HG03280 (cell line): ENCODE measurements around the gene TMEM61.

Experiments used
- ATAC-seq: cut with Tn5 transposase; IDR thresholded peaks from one replicate; pipeline ENCODE4 v1.9.1; 2021; ENCODE audit warnings: mild to moderate bottlenecking, moderate library complexity; ENCODE audit not compliant: unreplicated experiment

TMEM61 gene

GRCh38 chr1:54984131-54984842 is 3.9 kb downstream of the TMEM61 start:
- ATAC-seq, result no peak

DNA sequence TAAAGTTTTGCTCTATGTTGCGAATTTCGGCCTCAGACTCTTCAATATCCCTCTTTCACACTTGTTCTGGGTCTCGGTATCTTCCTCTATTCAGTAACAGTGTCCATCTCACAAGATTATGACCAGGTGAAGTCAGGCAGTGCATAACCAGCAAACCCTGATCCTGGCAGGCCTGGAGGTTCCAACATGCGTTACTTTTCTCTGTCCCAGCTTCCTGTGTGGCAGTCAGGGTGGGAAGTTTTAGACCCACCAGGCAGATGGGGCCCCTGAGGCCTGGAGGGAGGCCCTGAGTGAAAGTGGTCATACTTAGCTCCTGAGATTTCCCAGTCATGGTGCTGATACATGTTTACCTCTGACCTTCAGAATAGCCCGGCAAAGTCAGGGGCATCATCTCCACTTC is 5.1 kb downstream of the TMEM61 start:
- no peak for ATAC-seq

GRCh38 chr1:54986025-54986424 is 5.6 kb downstream of the TMEM61 start:
- ATAC-seq, result no peak

DNA sequence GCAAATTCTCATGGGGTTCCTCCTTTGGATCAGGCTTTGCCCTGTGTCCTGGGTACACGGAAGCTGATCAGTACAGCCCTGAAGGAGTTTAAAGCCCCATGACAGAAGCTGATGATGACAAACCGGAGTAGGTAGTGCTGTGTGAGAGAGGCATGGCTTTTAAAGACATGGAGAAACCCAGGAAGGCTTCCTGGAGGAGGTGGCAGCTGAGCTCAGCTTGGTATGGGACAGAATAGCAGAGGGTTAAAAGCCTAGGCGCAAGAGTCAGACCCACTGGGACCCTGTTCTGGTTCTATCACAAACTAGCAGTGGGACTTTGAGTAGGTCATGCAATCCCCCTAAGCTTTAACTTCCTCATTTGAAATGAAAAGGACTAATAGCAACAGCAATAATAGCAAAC is 6.1 kb downstream of the TMEM61 start:
- ATAC-seq, result no peak

GRCh38 chr1:54987427-54987826 is 7.0 kb downstream of the TMEM61 start:
- ATAC-seq, result no peak

DNA sequence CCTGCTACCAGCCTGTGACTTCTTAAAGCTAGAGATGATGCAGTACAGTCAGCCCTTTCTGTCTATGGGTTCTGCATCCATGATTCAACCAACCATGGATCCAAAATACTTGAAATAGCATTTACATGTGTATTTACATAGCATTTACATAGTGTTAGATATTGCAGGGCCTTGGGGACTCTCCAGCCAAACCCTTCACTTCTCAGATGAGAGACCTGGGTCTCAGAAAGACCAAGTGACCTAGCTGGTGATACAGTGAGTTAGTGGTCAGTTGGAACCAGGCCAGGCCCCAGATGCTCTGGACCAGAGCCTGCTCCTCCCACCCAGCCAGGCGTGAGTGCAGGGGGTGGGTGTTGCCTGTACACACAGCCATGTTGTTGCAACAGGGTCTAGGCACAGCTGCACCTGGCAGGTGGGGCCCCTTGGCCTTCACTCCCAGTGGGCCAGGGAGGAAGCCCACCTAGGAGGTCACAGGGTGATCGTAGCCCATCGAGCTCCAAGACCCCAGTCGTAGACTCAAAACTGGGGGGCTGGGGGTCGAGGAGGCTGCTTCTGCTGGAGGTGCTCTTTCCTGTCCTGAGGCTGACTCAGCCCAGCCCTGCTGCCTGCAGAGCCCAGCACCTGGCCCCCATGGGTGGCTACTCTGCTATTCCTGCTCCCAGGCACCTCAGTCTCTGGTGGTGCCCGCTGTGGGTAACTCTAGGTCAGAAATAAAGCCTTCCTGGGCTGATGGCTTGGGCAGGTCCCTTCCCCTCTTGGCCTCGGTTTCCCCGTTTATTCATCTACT is 7.7 kb downstream of the TMEM61 start:
- ATAC-seq, result no peak

DNA sequence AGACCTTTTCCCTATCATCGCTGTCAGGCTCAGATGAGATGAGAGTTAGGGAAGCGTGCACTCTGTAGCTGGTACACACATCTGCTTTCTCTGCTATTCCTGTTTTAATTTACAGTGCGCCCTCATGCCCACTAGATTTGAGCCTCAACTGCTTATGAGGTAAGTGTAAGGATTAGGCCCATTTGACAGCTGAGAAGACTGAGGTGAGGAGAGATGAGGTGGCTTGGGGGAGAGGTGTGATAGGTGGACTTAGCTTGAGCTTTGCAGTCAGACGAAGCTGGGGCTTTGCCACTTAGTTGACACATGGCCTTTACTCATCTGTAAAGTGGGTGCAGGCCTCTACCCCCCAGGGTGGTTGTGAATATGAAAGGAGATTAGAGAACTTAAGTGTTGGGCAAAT is 8.5 kb downstream of the TMEM61 start:
- no peak for ATAC-seq

- no peak for ATAC-seq
Observed at GRCh38 chr1:54989473-54989872, 9.0 kb downstream of the TMEM61 start.

- ATAC-seq, result no peak
Observed at GRCh38 chr1:54989968-54990810, 9.8 kb downstream of the TMEM61 start.

DNA sequence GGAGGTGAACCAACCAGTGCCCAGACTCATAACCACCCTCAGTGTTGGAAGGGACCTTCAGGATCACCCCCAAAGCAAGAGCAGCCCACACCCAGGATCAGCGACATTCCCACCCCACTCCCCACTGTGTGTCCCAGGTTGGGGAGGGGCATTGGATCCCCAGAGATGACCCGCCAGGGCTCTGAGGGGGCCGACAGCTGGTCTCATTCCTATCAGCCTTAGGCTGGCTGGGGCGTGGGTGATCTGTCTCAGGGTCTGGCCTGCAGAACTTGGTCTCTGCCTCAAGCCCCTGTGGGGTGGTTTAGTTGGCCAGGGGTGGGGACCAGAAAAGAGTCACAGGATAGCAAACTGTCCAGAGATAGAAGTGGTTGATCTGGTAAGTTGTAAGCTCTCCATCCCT is 10.5 kb downstream of the TMEM61 start:
- ATAC-seq, result no peak

- ATAC-seq, result no peak
Observed at GRCh38 chr1:54991939-54992338, 11.5 kb downstream of the TMEM61 start.

GRCh38 chr1:54993140-54993539 is 12.7 kb downstream of the TMEM61 start:
- no peak for ATAC-seq

GRCh38 chr1:54994355-54994990 is 14.0 kb downstream of the TMEM61 start:
- no peak for ATAC-seq

DNA sequence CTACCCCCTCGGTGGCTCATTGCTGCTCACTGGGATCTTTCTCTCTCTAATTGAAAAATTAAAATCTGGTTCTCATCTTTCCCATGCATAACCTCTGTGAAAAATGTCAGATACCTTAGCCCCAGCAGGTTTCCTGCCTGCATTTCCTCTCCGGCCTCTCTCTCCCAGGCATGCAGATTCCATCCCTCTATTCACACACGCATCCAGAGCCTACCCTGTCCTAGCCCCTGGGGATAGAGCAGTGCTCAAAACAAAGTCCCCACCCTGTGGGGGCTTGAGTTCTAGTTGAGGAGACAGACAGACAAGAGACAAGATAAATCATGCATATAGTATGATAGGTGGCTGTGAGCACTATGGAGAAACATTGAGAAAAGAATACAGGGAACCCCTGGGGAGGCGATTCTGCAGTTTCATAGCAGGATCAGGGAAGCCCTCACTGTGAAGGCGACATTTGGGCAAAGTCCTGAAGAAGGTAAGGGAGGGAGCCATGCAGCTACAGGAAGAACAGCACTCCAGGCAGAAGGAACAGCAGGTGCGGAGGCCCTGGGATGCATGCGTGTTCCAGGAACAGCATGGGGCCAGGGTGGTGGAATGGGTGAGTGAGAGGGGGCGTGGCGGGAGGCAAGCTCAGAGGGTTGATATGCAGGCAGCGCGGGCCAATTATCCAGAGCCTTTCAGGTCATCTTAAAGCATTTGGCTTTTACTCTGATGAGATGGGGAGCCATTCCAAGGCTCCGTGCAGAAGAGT is 14.8 kb downstream of the TMEM61 start:
- no peak for ATAC-seq

DNA sequence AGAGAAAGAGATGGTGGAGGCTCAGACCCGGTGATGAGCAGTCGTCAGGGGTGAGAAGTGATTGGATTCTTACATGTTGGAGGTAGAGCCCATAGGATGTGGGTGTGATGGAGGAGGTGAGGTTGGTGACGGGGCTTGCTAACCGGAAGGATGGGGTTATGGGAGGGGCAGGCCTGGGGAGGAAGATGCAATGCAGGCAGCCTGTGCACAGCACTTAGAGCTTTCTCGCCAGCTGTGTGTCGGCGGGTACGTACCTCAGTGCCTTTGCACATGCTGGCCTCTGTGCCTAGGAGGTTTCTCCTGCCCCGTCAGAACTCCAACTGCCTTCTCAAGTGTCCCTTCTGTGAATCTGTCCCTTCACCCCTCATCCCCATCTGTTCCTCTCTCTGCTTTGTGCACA is 15.4 kb downstream of the TMEM61 start:
- no peak for ATAC-seq

GRCh38 chr1:54996359-54996868 is 16.0 kb downstream of the TMEM61 start:
- ATAC-seq, result peak; percentile 76

GRCh38 chr1:54996869-54997710 is 16.7 kb downstream of the TMEM61 start:
- ATAC-seq, result no peak

DNA sequence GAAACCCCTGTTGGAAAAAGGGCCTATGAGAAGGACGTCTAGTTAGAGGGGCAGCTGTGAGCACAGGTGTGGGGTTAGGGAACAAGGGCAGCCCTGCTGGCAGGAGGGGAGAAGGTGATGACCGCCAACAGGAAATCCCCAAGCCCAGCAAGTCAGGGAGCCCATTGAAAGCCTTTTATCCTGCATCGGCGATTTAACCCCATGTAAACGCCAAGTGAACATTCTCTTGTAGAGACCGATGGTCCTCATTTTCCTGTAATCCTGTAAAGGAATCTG is 17.2 kb downstream of the TMEM61 start:
- ATAC-seq, result no peak

DNA sequence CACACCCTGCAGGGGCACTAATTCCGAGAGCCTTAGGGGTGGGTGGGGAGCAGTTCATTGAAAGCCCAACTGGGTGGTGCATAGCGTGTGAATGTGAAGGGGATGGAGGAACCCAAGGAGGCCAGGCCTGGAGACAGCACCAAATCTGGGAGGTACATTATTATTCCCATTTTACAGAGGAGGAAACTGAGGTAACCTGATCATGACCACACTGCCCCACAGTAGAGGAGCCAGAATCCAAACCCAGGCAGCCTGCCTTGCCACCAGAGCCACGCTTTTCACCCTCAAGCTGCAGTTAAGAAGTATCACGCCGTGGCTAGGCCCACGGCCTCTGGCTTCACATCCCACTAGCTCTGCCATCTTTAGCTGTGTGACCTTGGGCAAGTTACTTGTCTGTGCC is 17.7 kb downstream of the TMEM61 start:
- no peak for ATAC-seq

- no peak for ATAC-seq
Observed at GRCh38 chr1:54998677-54999076, 18.2 kb downstream of the TMEM61 start, which contains the start of gene BSND. Gene BSND (plus strand): TSS chr1:54998933. CDS start chr1:54999187, 254 bp downstream.
